GM12874 (cell line): Measurements from ENCODE around the gene OSBPL6.

Experiments used
- CTCF ChIP-seq: IDR thresholded peaks from 2 replicates; pipeline ENCODE4 v1.5.1; 2011; ENCODE audit warnings: low read depth, mild to moderate bottlenecking, control low read depth, low read length, moderate library complexity; ENCODE audit not compliant: insufficient read depth

Gene OSBPL6

GRCh38 chr2:178266445-178266844 is 72.1 kb downstream of the OSBPL6 start:
- TF ChIP-seq CTCF: no peak

DNA sequence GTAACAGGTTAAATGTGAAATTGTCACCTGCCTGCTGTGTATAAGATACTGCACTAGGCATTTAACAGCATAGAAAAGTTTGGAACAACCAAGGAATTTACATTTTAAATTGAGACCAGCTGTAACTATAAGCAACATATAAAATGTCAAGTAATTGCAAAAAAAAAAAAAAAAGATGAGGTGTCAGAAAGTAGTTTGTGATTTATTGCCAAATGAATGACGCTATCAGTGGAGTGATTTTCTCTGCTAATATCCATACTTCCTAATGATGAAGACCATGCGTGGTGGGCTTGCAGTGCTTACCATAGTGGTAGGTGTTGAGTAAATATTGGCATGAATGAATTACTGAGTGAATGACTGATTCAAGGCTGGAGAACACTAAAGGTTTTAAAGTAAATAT is 73.3 kb downstream of the OSBPL6 start:
- no peak for TF ChIP-seq CTCF

GRCh38 chr2:178268435-178268834 is 74.1 kb downstream of the OSBPL6 start:
- no peak for TF ChIP-seq CTCF

- TF ChIP-seq CTCF: no peak
Observed at GRCh38 chr2:178269438-178270224, 75.3 kb downstream of the OSBPL6 start.

GRCh38 chr2:178270338-178270737 is 76.0 kb downstream of the OSBPL6 start:
- no peak for TF ChIP-seq CTCF

- no peak for TF ChIP-seq CTCF
Observed at GRCh38 chr2:178271094-178271493, 76.8 kb downstream of the OSBPL6 start.

GRCh38 chr2:178271629-178272333 is 77.5 kb downstream of the OSBPL6 start:
- TF ChIP-seq CTCF: no peak
